ENCODE results near the gene VPS26B. TPM values are rescaled to one million over a fixed set of nuclear protein-coding genes. Genes with fewer than 3 reads are reported as not detected.
A peak's percentile ranks its signal among the peaks of the same experiment; 100 is the strongest.

Gene VPS26B
- total and polyA plus RNA-seq, 9 of the 15 experiments (the other 6 are each of a cell fraction or from before 2014, with no cell fraction given) = 3.5 to 43.3 (median 27.4) TPM

GRCh38 chr11:134207538-134208239, 16.8 kb upstream of the VPS26B start:
- Histone ChIP-seq H3K4me1 (replicated peaks in 1 of 2; ENCODE audit: control insufficient read depth in 2 of 2, insufficient read depth in 2 of 2, low read length in 2 of 2) (no peaks in the 10 kb centered on the region), H3K27ac (ENCODE audit: extremely low read depth, low read depth, low read length) (no peak overlapping the region), H3K4me3 (no peak overlapping the region), H3K36me3 (ENCODE audit: control insufficient read depth, insufficient read depth, low read length) (peaks cover 97% of the 10 kb centered on the region), H3K4me2 (ENCODE audit: insufficient read depth, low read length) (no peak overlapping the region), H3K9me1 (ENCODE audit: control insufficient read depth, insufficient read depth, low read length) (no peaks in the 10 kb centered on the region), H3K9ac (ENCODE audit: insufficient read depth in 1 of 2, low read depth in 2 of 2, low read length in 2 of 2) (no peak overlapping the region), H3K27me3 (ENCODE audit: control insufficient read depth in 2 of 2, insufficient read depth in 2 of 2, low read length in 2 of 2) (no peaks in the 10 kb centered on the region), H2AFZ (ENCODE audit: low read depth, low read length) (no peak overlapping the region), H4K20me1 (replicated peaks; ENCODE audit: control insufficient read depth, insufficient read depth, low read length) (no peaks in the 10 kb centered on the region), H3K79me2 (ENCODE audit: control insufficient read depth, insufficient read depth, low read length) (peaks cover 13% of the 10 kb centered on the region), H3K9me3 (replicated peaks; ENCODE audit: control insufficient read depth, insufficient read depth, low read depth, low read length) (no peaks in the 10 kb centered on the region)
- ATAC-seq = peak; percentile 77
- no peak for FAIRE-seq
- 88% methylated on average over 14 of the region's 16 CpGs for WGBS (ENCODE audit: insufficient coverage, low coverage, missing lambda C conversion rate)
- intact Hi-C loops (cut with micrococcal nuclease) (loop anchor here (2.0 kb wide), 2 partner anchors 37 to 45 kb away; partner anchors contain the start of genes ACAD8 and THYN1), in situ Hi-C loops (cut with MboI) (no loop called here)
- peak in 1 of 4 experiments; percentile 55 for DNase-seq (ENCODE audit: extremely low read depth in 1 of 4, low spot score in 3 of 4)
- POLR2A ChIA-PET = no interaction called here
- CTCF ChIA-PET (ENCODE audit: low intra/inter-chr PET ratio) = interaction anchor here (0.6 kb wide), 1 partner anchor 430 kb away, joined by 4 read pairs; no protein-coding TSS in a partner anchor
- no TSS peak for BruUV-seq (replicated peaks)
- no peak for TF ChIP-seq HDAC3 (IDR thresholded peaks at IDR 0.05; ENCODE audit: borderline replicate concordance, partially characterized antibody)
- no peak for TF ChIP-seq CBX3 (IDR thresholded peaks at IDR 0.05; ENCODE audit: borderline replicate concordance in 1 of 2, low read length in 2 of 2)
- no peak for TF ChIP-seq GTF2A2 (tag; IDR thresholded peaks at IDR 0.05)
- TF ChIP-seq ESRRA (IDR thresholded peaks at IDR 0.05; ENCODE audit: borderline replicate concordance, low read depth) = no peak
- TF ChIP-seq ZC3H8 (IDR thresholded peaks at IDR 0.05) = no peak
- TF ChIP-seq, protein P1, sequence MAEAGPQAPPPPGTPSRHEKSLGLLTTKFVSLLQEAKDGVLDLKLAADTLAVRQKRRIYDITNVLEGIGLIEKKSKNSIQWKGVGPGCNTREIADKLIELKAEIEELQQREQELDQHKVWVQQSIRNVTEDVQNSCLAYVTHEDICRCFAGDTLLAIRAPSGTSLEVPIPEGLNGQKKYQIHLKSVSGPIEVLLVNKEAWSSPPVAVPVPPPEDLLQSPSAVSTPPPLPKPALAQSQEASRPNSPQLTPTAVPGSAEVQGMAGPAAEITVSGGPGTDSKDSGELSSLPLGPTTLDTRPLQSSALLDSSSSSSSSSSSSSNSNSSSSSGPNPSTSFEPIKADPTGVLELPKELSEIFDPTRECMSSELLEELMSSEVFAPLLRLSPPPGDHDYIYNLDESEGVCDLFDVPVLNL (CRISPR knock-in tag; IDR thresholded peaks at IDR 0.05; ENCODE audit: low read depth) = no peak
- no peak for TF ChIP-seq GTF2B (IDR thresholded peaks at IDR 0.05; ENCODE audit: extremely low read depth, insufficient read length)
- no peak for TF ChIP-seq ZSCAN29 (IDR thresholded peaks at IDR 0.05)
- no peak for TF ChIP-seq ARID2 (IDR thresholded peaks at IDR 0.05)
- TF ChIP-seq SMAD2 (IDR thresholded peaks at IDR 0.05; ENCODE audit: low read depth, low read length) = no peak
- no peak for TF ChIP-seq MYC (IDR thresholded peaks at IDR 0.05; ENCODE audit: low read depth, low read length)
- no peak for TF ChIP-seq MYC (CRISPR knock-in tag; IDR thresholded peaks at IDR 0.05; ENCODE audit: borderline replicate concordance, low read depth)
- TF ChIP-seq EP400 (IDR thresholded peaks at IDR 0.05) = no peak
- no peak for TF ChIP-seq TCF3 (CRISPR knock-in tag; IDR thresholded peaks at IDR 0.05)
- TF ChIP-seq NUFIP1 (IDR thresholded peaks at IDR 0.05; ENCODE audit: partially characterized antibody) = no peak
- TF ChIP-seq MCM5 (IDR thresholded peaks at IDR 0.05; ENCODE audit: low read depth) = no peak
- no peak for TF ChIP-seq SNIP1 (IDR thresholded peaks at IDR 0.05; ENCODE audit: low read depth)
- peak; percentile 35 to 60 for TF ChIP-seq RAD21 (CRISPR knock-in tag; conservative IDR thresholded peaks at IDR 0.05 in 1 of 2, IDR thresholded peaks at IDR 0.05 in 1 of 2)
- no peak for TF ChIP-seq MEF2D (tag; conservative IDR thresholded peaks at IDR 0.05; ENCODE audit: low read depth)

All from K562 (cell line).